Naive B cell (primary cell): Measurements from ENCODE around the gene RABEP1. TPM values are rescaled to one million over a fixed set of nuclear protein-coding genes. Genes with fewer than 3 reads are reported as not detected.
"Not testable (repeated sequence)": the region's sequence is repeated elsewhere in the genome, so short reads cannot be mapped to it uniquely, and the experiment has no call there.

ENCODE experiments used
- ATAC-seq, 2 donors: fragments of 150-1000 bp; cut with Tn5 transposase; 2 replicates each; pipeline ENCODE4 v1.10.0; 2021; ENCODE audit warnings: low read depth in 2 of 2, mild to moderate bottlenecking in 2 of 2, moderate library complexity in 2 of 2
- DNase-seq: peaks from one replicate; pipeline ENCODE4 v3.0.0; 2022
- H3K27ac Mint-ChIP-seq, 6 donors: one replicate each; pipeline ENCODE4 v1.8.0; 2020 to 2022; ENCODE audit warnings: mild to moderate bottlenecking in 6 of 6, mixed read lengths in 6 of 6, moderate library complexity in 5 of 6, inconsistent platforms in 2 of 6
- H3K27me3 Mint-ChIP-seq, 3 donors: one replicate each; pipeline ENCODE4 v1.8.0; 2021 to 2022; ENCODE audit warnings: mixed read lengths in 3 of 3, mild to moderate bottlenecking in 1 of 3
- H3K36me3 Mint-ChIP-seq, 2 donors: one replicate each; pipeline ENCODE4 v1.8.0; 2020 to 2022; ENCODE audit warnings: mixed read lengths in 2 of 2, inconsistent platforms in 1 of 2, mild to moderate bottlenecking in 1 of 2
- H3K4me1 Mint-ChIP-seq, 3 donors: one replicate each; pipeline ENCODE4 v1.8.0; 2020 to 2022; ENCODE audit warnings: mixed read lengths in 3 of 3, inconsistent platforms in 1 of 3, mild to moderate bottlenecking in 1 of 3, moderate library complexity in 1 of 3
- H3K4me3 Mint-ChIP-seq, 8 donors: one replicate each; pipeline ENCODE4 v1.8.0; 2020 to 2022; ENCODE audit warnings: mild to moderate bottlenecking in 8 of 8, mixed read lengths in 8 of 8, moderate library complexity in 8 of 8, inconsistent platforms in 2 of 8
- H3K9me3 Mint-ChIP-seq, 7 donors: one replicate each; pipeline ENCODE4 v1.8.0; 2020 to 2022; ENCODE audit warnings: mixed read lengths in 7 of 7, mild to moderate bottlenecking in 5 of 7, inconsistent platforms in 2 of 7, moderate library complexity in 1 of 7
- polyA plus RNA-seq, 6 donors: library from polyadenylated mRNA; unstranded; fragments of 300-500 nt; fragmentation: Illumina TruSeq; gene quantifications; one replicate each; pipeline ENCODE4 v1.2.3, GENCODE V29; 2021; ENCODE audit warnings: low read depth in 6 of 6

RABEP1 gene, protein sequence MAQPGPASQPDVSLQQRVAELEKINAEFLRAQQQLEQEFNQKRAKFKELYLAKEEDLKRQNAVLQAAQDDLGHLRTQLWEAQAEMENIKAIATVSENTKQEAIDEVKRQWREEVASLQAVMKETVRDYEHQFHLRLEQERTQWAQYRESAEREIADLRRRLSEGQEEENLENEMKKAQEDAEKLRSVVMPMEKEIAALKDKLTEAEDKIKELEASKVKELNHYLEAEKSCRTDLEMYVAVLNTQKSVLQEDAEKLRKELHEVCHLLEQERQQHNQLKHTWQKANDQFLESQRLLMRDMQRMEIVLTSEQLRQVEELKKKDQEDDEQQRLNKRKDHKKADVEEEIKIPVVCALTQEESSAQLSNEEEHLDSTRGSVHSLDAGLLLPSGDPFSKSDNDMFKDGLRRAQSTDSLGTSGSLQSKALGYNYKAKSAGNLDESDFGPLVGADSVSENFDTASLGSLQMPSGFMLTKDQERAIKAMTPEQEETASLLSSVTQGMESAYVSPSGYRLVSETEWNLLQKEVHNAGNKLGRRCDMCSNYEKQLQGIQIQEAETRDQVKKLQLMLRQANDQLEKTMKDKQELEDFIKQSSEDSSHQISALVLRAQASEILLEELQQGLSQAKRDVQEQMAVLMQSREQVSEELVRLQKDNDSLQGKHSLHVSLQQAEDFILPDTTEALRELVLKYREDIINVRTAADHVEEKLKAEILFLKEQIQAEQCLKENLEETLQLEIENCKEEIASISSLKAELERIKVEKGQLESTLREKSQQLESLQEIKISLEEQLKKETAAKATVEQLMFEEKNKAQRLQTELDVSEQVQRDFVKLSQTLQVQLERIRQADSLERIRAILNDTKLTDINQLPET
- 10 to 100 TPM; 54.6 to 90.2 (median 71.8) TPM for polyA plus RNA-seq

DNA sequence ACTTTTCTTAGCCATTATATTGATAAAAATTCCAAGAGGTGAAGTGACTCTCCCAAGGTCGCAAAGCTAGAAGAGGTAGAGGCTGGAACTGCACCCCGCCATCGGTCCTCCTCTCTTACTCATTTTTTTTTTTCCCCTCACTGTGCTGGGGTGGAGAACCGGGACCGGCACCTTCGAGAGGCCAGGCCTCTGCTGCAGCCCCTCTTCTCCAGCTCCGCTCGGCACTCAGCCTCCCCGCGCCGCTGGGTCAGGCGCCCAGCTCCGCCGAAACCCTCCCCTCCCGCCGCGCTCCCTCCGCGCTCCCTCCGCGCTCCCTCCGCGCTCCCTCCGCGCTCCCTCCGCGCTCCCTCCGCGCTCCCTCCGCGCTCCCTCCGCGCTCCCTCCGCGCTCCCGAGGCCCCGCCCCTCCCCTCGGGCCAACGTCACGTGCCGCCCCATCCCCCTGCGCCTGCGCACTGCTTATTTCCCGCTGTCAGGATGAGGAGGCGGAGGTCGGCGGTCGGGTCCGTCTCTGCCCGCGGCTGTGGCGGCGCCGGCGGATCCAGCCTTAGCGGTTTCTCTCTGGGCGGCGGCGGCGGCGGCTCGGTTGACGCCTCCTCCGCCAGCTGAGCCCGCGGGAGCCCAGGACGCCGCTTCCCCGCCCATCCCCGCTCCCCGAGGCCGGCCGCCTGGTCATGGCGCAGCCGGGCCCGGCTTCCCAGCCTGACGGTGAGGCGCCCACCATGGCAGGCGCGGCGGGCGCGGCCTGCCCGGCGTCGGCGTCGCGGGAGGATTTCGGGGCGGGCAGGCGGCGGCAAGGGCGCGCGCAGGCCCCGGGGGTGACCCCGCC, at the start of gene RABEP1:
TSS of gene RABEP1 (plus strand) at position 471 of the 828 bp plus-strand sequence. CDS start at position 674, 203 bp downstream.
- Mint-ChIP-seq H3K9me3 (no peaks in the 10 kb centered on the region), H3K4me1 (peaks cover 29 to 52% (median 30%) of the 10 kb centered on the region in 3 donors), H3K4me3 (peak within 1 kb of the TSS; percentile 81 to 99 (median 94)), H3K27ac (peak within 1 kb of the TSS; percentile 86 to 96 (median 93)), H3K27me3 (no peaks in the 10 kb centered on the region), H3K36me3 (no peaks in the 10 kb centered on the region)
- peak; percentile 79 for ATAC-seq
- peak; percentile 91 for DNase-seq

DNA sequence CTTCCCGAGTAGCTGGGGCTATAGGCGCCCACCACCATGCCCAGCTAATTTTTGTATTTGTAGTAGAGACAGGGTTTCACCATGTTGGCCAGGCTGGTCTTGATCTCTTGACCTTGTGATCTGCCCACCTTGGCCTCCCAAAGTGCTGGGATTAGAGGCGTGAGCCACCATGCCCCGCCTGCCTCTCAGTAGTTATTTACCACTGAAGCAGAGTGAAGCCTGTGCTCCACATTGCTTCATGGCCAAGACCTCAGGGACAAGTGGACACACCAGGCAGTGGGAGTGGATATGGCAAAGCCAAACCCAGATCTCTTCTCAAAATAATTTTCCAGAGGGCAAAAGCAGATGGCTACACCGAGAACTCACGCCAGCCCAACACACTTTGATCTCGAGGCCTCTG, 48.6 kb upstream of the RABEP1 start:
- Mint-ChIP-seq H3K4me3 (peak overlapping the region; percentile 86 to 98 (median 96)), H3K4me1 (peaks cover 68 to 93% (median 84%) of the 10 kb centered on the region in 3 donors), H3K36me3 (peaks cover 20 to 35% of the 10 kb centered on the region in 2 donors), H3K27ac (peak overlapping the region; percentile 91 to 99 (median 97))
- H3K27me3 Mint-ChIP-seq, ATAC-seq, H3K9me3 Mint-ChIP-seq, DNase-seq: not testable (repeated sequence)

DNA sequence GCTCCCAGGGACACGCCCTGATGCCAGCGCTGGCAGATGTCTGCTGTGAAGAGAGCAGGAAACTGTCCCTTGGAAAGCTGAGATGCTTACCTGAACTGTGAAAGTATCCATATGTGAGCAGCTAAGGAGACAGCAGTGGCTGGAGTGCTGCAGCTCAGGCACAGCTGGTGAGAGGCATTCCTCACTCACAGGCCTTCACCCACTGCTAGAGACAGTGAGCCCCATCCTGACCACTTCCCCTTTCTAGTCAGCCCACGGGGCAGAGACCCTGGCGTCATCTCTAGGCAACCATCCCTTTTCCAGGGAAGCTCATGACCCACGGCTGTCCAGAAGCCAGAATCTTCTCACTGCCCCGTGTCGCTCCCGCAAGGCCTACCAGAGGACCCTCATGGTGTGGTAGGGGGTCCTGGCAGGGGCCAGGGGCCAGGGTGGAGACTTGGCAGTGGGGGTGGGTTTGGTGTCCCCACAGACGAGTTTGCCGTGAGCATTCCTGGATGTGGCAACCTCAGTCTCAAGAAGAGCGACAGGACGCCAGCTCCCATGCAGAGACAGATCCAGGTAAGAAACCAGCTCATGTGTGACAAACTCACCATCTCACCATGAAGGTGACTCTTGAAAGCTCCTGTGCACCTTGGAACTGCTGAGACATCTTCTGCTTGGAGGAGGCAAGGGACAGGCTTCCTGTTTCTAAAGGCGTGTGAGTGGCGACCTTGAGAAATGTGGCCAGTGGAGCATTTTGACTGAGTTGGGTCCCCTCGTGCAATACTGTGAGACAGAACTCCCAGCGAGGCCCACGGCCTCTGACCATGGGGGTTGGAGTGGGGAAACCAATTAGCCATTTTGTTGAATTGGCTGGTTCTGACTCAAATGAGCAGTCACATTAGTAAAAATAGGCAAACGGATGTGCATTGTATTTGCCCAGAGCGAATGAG, 47.2 kb upstream of the RABEP1 start, which contains the start of gene SCIMP:
TSS of gene SCIMP (minus strand) at position 216 of the 932 bp plus-strand sequence. CDS start at position 111, 105 bp downstream.
- ATAC-seq (peak; percentile 88 to 91), DNase-seq (peak; percentile 80)
- H3K4me3 Mint-ChIP-seq = peak within 1 kb of the TSS; percentile 86 to 98 (median 96)
- H3K36me3 Mint-ChIP-seq = peaks cover 19 to 27% of the 10 kb centered on the region in 2 donors
- H3K27ac Mint-ChIP-seq = peak within 1 kb of the TSS; percentile 91 to 99 (median 97)
- peaks cover 0 to 10% (median 7%) of the 10 kb centered on the region in 7 donors for H3K9me3 Mint-ChIP-seq
- peaks cover 66 to 88% (median 75%) of the 10 kb centered on the region in 3 donors for H3K4me1 Mint-ChIP-seq
- H3K27me3 Mint-ChIP-seq = no peaks in the 10 kb centered on the region

DNA sequence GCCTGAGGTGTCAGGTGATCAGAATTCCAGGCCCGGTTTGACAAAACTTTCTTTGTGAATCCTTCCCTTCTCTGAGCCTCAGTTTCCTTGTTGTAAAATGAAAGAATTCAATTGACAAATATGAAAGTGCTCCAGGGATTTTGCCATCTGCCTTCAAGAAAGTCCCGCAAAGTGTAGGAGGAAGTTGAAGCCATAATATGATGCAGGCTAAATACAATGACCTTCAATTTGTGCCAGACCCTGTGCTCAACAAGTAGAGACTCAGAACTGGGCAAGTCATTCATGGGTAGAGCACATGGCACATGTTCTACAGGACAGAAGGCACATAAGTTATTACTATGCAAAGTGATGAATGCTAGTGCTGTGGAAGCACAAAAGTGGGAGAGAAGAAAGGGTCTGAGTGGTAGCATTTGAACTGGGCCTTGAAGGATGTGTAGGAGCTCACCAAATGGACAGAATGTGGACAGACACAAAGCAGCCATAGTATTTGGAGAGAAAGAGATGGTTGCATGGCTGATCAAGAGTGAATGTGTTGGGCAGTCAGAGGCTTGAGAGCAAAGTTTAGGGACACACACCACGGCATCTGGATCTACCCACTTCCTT, 45.0 kb upstream of the RABEP1 start:
- H3K4me3 Mint-ChIP-seq = peak overlapping the region; percentile 20 to 94 (median 74)

DNA sequence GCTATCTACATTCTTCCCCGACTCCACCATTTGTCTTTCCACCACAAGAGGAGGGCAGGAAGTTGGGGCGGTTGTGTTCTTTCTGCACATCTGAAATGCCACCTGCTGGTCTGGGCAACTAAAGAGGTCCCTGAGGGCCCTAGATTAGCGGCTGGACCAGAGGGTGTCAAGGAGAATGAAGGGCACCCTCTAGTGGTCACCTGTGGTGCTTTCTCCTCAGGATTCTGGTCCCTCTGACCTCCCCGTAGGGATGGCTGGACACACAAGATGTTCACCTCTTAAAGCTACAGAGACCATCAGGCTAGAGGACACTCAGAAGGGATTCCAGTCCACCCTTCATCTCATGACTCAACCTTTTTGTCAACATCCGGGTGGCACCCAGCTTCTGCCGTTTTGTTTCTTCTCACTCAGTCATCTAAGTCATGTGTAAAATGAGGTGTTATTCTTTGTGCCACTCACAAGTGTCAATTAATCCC, 44.5 kb upstream of the RABEP1 start:
- Mint-ChIP-seq H3K4me3 (peak overlapping the region; percentile 26 to 94 (median 74)), H3K27ac (peak overlapping the region; percentile 70 to 97 (median 94)), H3K36me3 (peaks cover 1 to 27% of the 10 kb centered on the region in 2 donors), H3K27me3 (no peaks in the 10 kb centered on the region), H3K9me3 (peaks cover 0 to 10% (median 7%) of the 10 kb centered on the region in 7 donors), H3K4me1 (peaks cover 62 to 80% (median 69%) of the 10 kb centered on the region in 3 donors)
- DNase-seq = no peak
- no peak for ATAC-seq

More for the DNA sequence above, 45.0 kb upstream of the RABEP1 start:
- no peak for ATAC-seq
- Mint-ChIP-seq H3K4me1 (peaks cover 64 to 80% (median 69%) of the 10 kb centered on the region in 3 donors), H3K27ac (peak overlapping the region; percentile 70 to 97 (median 92)), H3K27me3 (no peaks in the 10 kb centered on the region), H3K9me3 (peaks cover 0 to 10% (median 7%) of the 10 kb centered on the region in 7 donors), H3K36me3 (peaks cover 7 to 27% of the 10 kb centered on the region in 2 donors)
- DNase-seq = no peak

DNA sequence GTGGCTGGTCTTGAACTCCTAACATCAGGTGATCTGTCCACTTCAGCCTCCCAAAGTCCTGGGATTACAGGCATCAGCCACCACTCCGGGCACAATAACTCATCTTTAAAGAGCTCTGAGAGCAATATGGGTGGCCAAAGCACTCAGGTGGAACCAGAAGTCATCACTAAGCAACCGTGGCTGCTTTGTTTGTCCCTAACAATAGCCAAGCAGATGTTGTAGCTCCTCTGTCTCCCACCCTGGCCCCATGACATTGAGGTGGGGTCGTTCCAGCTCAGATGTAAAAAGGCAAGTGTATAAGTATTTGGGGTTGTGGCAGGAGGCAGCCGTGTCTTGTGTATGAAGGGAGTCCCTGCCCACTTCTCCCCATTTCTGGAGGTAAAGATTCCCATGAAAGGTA, 43.8 kb upstream of the RABEP1 start:
- H3K9me3 Mint-ChIP-seq = peaks cover 0 to 10% (median 7%) of the 10 kb centered on the region in 7 donors
- ATAC-seq = peak in 1 of 2 donors; percentile 32
- H3K36me3 Mint-ChIP-seq = peaks cover 0 to 27% of the 10 kb centered on the region in 2 donors
- DNase-seq = no peak
- no peaks in the 10 kb centered on the region for H3K27me3 Mint-ChIP-seq
- peaks cover 61 to 80% (median 69%) of the 10 kb centered on the region in 3 donors for H3K4me1 Mint-ChIP-seq
- peak overlapping the region in 7 of 8 donors; percentile 42 to 94 (median 66) for H3K4me3 Mint-ChIP-seq
- H3K27ac Mint-ChIP-seq = peak overlapping the region; percentile 70 to 97 (median 94)

DNA sequence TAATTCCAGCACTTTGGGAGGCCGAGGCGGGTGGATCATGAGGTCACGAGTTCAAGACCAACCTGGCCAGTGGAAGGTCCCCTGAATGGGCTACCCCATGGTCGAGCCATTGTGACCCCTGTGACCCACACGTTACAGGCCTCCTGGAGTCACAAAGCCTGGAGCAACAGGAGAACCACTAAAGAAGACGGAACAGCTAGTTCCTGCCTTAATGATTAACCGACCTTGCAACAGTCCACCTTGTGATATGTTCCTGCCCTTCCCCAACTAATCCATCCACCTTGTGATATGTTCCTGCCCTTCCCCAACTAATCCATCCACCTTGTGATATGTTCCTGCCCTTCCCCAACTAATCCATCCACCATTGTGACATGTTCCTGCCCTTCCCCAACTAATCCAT, 42.3 kb upstream of the RABEP1 start:
- Mint-ChIP-seq H3K4me3 (peak overlapping the region in 2 of 8 donors; percentile 40 to 57), H3K4me1 (peaks cover 58 to 77% (median 74%) of the 10 kb centered on the region in 3 donors), H3K27ac (peak overlapping the region in 5 of 6 donors; percentile 15 to 81 (median 34)), H3K36me3 (peaks cover 0 to 22% of the 10 kb centered on the region in 2 donors)
- not testable (repeated sequence) for H3K9me3 Mint-ChIP-seq, ATAC-seq, DNase-seq, H3K27me3 Mint-ChIP-seq

DNA sequence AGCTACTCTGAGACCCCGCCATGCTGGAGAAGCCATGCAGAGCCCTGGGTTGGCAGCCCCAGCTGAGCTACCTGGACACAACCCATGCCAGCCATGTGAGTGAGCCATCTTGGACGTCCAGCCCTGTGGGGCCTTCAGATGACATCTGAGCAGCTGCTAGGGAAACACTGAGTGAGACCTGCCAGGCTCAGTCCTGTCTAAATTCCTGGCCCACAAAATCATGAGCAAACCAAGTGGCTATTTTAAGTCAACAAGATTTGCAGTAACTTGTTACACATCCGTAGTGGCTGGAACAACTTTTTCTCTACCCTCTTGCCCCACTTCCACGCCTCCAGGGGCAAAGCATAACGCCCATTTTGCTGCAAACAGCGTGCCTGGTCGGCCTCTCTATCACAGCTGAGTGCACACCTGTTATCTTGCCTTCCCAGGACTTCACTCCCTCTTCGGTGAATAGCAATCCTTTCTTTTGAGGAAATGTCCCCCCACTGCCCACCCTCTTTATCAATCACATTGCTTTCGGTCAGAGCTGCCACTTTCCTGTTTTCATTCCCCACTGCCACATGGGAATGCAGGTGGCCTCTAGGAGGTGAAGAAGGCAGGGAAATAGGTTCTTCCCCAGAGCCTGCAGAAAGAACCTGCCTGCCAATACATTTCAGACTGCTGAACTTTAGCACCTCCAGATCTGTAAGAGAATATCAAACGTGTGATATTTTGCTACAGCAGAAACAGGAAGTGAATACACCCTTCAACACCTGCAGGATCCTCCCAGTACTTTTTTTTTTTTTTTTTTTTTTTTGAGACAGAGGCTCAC, 40.0 kb upstream of the RABEP1 start:
- peaks cover 0 to 7% (median 5%) of the 10 kb centered on the region in 7 donors for H3K9me3 Mint-ChIP-seq
- DNase-seq (peak; percentile 72), ATAC-seq (peak; percentile 79 to 82)
- peak overlapping the region; percentile 97 to 100 (median 98) for H3K27ac Mint-ChIP-seq
- peak overlapping the region; percentile 79 to 95 (median 86) for H3K4me3 Mint-ChIP-seq
- H3K36me3 Mint-ChIP-seq = peaks cover 0 to 18% of the 10 kb centered on the region in 2 donors
- peaks cover 48 to 81% (median 71%) of the 10 kb centered on the region in 3 donors for H3K4me1 Mint-ChIP-seq
- no peaks in the 10 kb centered on the region for H3K27me3 Mint-ChIP-seq

DNA sequence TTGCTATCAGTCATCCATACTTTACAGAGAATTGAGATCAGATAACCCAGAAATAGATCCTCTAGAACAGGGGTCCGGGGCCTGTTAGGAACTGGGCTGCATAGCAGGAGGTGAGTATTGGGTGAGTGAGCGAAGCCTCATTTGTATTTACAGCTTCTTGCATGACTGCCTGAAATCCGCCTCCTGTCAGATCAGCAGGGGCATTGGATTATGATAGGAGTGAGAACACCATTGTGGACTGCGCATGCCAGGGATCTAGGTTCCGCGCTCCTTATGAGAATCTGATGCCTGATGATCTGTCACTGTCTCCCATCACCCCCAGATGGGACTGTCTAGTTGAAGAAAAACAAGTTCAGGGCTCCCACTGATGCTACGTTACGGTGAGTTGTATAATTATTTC, 34.5 kb upstream of the RABEP1 start:
- Mint-ChIP-seq H3K4me1 (peaks cover 24 to 70% (median 46%) of the 10 kb centered on the region in 3 donors), H3K4me3 (peak overlapping the region in 2 of 8 donors; percentile 9 to 41), H3K27ac (peak overlapping the region in 5 of 6 donors; percentile 25 to 80 (median 51)), H3K36me3 (no peaks in the 10 kb centered on the region), H3K27me3 (no peaks in the 10 kb centered on the region), H3K9me3 (no peaks in the 10 kb centered on the region)
- DNase-seq (no peak), ATAC-seq (no peak)

DNA sequence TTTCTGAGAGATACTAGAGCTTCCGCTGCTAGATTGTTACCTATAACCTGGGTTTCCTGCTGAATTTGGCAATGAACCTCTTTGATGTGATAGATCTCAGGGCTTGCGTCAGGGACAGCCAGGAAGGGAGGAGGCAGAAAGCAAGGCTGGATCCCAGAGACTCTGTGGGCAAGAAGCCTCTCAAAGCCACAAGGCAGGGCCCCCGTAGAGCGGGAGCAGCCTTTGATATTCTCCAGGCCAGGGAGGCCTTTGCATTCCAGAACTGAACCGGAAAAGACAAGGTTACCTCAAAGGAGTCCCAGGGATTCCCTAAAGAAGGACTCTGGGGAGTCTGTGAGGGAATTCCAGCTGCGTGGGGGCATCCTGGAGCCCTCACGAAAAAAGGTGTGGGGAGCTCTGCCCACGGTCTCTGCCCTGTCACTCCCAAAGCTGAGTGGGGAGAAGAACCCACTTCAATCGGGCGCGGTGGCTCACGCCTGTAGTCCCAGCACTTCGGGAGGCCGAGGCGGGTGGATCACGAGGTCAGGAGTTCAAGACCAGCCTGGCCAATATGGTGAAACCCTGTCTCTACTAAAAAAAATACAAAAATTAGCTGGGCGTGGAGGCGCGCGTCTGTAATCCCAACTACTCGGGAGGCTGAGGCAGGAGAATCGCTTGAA, 33.1 kb upstream of the RABEP1 start:
- H3K4me1 Mint-ChIP-seq = peaks cover 19 to 68% (median 37%) of the 10 kb centered on the region in 3 donors
- DNase-seq = no peak
- peak overlapping the region in 2 of 6 donors; percentile 71 to 76 for H3K27ac Mint-ChIP-seq
- H3K9me3 Mint-ChIP-seq = no peaks in the 10 kb centered on the region
- H3K4me3 Mint-ChIP-seq = no peak overlapping the region
- H3K27me3 Mint-ChIP-seq = no peaks in the 10 kb centered on the region
- ATAC-seq = no peak
- H3K36me3 Mint-ChIP-seq = no peaks in the 10 kb centered on the region
